Panc1 (cell line): ENCODE measurements around the gene B3GNT4. TPM values are rescaled to one million over a fixed set of nuclear protein-coding genes. Genes with fewer than 3 reads are reported as not detected.

Experiments used
- ATAC-seq: fragments of 200-7000 bp; cut with Tn5 transposase; 2 replicates; pipeline ENCODE4 v1.9.1; 2020; ENCODE audit warnings: mild to moderate bottlenecking, moderate library complexity
- BruUV-seq: library from RNA; stranded (reverse); fragments of 400-500 nt; replicated peaks from 2 replicates; lab custom pipeline; 2021; lab: Mats Ljungman, UMichigan
- CTCF ChIA-PET: fragments of 300-600 bp; sonication (Branson Sonifier 250); formaldehyde crosslinking; loops from one replicate; lab custom pipeline; 2022; ENCODE audit warnings: antibody characterized with exemption; lab: Charles Lee
- POLR2A ChIA-PET: fragments of 300-600 bp; sonication (Branson Sonifier 250); formaldehyde crosslinking; loops from one replicate; lab custom pipeline; 2022; ENCODE audit warnings: antibody characterized with exemption; lab: Charles Lee
- DNase-seq: peaks from one replicate; pipeline ENCODE4 v3.0.0-alpha.2; 2010; ENCODE audit warnings: low read depth, low spot score
- H3K27ac ChIP-seq: 2 replicates; pipeline ENCODE4 v1.5.1; 2011; ENCODE audit warnings: mild to moderate bottlenecking, low read length, inconsistent platforms
- H3K27me3 ChIP-seq: fragments of 200-500 bp; sonication (Bioruptor generic); 2 replicates; pipeline ENCODE4 v1.6.0; 2014; ENCODE audit warnings: low read length, inconsistent platforms; ENCODE audit not compliant: control insufficient read depth, insufficient read depth
- H3K36me3 ChIP-seq: fragments of 200-500 bp; sonication (Bioruptor generic); 2 replicates; pipeline ENCODE4 v1.5.1; 2014; ENCODE audit warnings: inconsistent platforms, mild to moderate bottlenecking, low read length, moderate library complexity; ENCODE audit not compliant: control insufficient read depth, insufficient read depth
- H3K4me1 ChIP-seq: 2 replicates; pipeline ENCODE4 v1.5.1; 2011; ENCODE audit warnings: inconsistent platforms, mild to moderate bottlenecking, low read length, moderate library complexity; ENCODE audit not compliant: control insufficient read depth, insufficient read depth
- H3K4me3 ChIP-seq, 2 experiments: 2 replicates each; pipeline ENCODE4 v1.5.1; 2011 to 2012; ENCODE audit warnings: low read depth in 2 of 2, low read length in 2 of 2, mild to moderate bottlenecking in 2 of 2, inconsistent platforms in 1 of 2, moderate library complexity in 1 of 2
- H3K9me3 ChIP-seq: fragments of 200-500 bp; sonication (Bioruptor generic); 2 replicates; pipeline ENCODE4 v1.5.1; 2014; ENCODE audit warnings: low read depth, mild to moderate bottlenecking, inconsistent platforms, low read length, moderate library complexity; ENCODE audit not compliant: control insufficient read depth, insufficient read depth
- POLR2AphosphoS5 ChIP-seq: IDR thresholded peaks from 2 replicates; pipeline ENCODE4 v1.6.1; 2012; ENCODE audit warnings: mild to moderate bottlenecking, low read depth, low read length, moderate library complexity
- SIN3A ChIP-seq: IDR thresholded peaks from 2 replicates; pipeline ENCODE4 v1.6.1; 2012; ENCODE audit warnings: low read depth, mild to moderate bottlenecking, low read length, moderate library complexity, borderline replicate concordance; ENCODE audit not compliant: insufficient read depth
- TCF7L2 ChIP-seq: IDR thresholded peaks from 2 replicates; pipeline ENCODE4 v1.6.1; 2011; ENCODE audit warnings: mild to moderate bottlenecking, low read depth, low read length, inconsistent platforms
- in situ Hi-C: cut with HindIII; loops from 2 replicates; pipeline ENCODE4 v1.10.0; 2016; ENCODE audit warnings: low sequenced_read_pairs, low pct_unique_long_range_greater_than_20kb
- intact Hi-C: fragments of 100-400 bp; cut with micrococcal nuclease; formaldehyde crosslinking; loops from one replicate; pipeline ENCODE4 v1.10.0; 2022; ENCODE audit not compliant: unreplicated experiment
- total RNA-seq: library from RNA; stranded (reverse); gene quantifications from one replicate; pipeline ENCODE4 v1.2.1, GENCODE V29; 2021; ENCODE audit not compliant: unreplicated experiment
- TF ChIP-seq, protein P1 (sequence below), 2 experiments: IDR thresholded peaks; 2 replicates each; pipeline ENCODE4 v1.6.1; 2011 to 2012; ENCODE audit warnings: low read depth in 2 of 2, control low read depth in 1 of 2, low read length in 1 of 2, mild to moderate bottlenecking in 1 of 2, moderate library complexity in 1 of 2; ENCODE audit not compliant: insufficient read depth in 1 of 2
- TF ChIP-seq, protein P2 (sequence below): fragments of 450-650 bp; IDR thresholded peaks from 2 replicates; pipeline ENCODE4 v1.5.1; 2017; ENCODE audit warnings: mild to moderate bottlenecking

B3GNT4 gene
- total RNA-seq, 1 experiment from 2014 or later = 1.8 TPM

DNA sequence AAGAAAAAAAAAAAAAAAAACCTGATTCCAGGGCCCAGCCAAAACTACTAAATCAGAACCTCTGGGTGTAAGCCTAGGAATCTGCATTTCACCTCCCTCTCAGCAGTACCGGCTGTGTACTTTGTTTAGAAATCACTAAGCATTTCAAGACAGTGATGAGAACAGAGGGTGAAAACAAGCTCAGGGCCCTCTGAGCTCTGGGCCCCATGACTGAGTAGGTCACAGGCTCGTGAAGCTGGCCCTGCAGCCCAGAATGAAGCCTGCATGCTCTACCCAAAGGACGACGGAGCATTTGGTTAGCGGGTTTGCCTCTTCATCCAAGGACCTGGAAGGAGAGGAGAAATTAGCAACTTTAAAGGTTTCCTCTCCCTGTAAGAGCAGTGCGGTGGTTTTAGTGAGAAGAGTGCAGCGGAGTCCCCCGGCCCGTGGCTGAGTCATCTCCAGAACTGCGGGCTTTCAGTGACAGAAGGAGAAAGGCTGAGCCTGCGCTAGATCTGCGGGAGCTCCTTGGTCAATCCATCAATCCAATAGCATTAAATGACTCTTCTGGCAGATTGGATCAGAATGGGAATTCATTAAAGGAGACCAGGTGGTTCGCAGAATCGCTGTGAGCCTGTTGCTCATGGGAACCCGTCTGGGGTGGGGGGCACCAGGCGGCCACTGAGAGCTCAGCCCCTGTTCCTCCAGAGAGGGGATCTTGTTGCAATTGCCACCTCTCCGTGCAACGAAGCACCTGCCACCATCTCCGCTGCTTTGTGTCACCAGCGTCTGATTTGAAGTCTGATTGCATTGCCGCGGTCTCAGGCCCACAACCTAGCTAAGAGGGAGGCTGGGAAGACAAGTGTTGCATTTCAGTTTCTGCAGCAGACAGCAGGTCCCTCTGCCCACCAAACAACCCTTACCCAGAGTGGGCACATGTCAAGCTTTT lies 36.8 kb upstream of the B3GNT4 start:
- H3K9me3 ChIP-seq = no peaks in the 10 kb centered on the region
- no peaks in the 10 kb centered on the region for H3K4me1 ChIP-seq
- H3K36me3 ChIP-seq = no peaks in the 10 kb centered on the region
- DNase-seq = no peak
- in situ Hi-C loops = no loop called here
- BruUV-seq = no TSS peak
- intact Hi-C loops = no loop called here
- ATAC-seq = no peak
- no peak overlapping the region for H3K27ac ChIP-seq
- no peak overlapping the region for H3K4me3 ChIP-seq
- TF ChIP-seq POLR2AphosphoS5 (no peak), SIN3A (no peak), TCF7L2 (no peak)
- TF ChIP-seq, protein P1, sequence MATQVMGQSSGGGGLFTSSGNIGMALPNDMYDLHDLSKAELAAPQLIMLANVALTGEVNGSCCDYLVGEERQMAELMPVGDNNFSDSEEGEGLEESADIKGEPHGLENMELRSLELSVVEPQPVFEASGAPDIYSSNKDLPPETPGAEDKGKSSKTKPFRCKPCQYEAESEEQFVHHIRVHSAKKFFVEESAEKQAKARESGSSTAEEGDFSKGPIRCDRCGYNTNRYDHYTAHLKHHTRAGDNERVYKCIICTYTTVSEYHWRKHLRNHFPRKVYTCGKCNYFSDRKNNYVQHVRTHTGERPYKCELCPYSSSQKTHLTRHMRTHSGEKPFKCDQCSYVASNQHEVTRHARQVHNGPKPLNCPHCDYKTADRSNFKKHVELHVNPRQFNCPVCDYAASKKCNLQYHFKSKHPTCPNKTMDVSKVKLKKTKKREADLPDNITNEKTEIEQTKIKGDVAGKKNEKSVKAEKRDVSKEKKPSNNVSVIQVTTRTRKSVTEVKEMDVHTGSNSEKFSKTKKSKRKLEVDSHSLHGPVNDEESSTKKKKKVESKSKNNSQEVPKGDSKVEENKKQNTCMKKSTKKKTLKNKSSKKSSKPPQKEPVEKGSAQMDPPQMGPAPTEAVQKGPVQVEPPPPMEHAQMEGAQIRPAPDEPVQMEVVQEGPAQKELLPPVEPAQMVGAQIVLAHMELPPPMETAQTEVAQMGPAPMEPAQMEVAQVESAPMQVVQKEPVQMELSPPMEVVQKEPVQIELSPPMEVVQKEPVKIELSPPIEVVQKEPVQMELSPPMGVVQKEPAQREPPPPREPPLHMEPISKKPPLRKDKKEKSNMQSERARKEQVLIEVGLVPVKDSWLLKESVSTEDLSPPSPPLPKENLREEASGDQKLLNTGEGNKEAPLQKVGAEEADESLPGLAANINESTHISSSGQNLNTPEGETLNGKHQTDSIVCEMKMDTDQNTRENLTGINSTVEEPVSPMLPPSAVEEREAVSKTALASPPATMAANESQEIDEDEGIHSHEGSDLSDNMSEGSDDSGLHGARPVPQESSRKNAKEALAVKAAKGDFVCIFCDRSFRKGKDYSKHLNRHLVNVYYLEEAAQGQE (IDR thresholded peaks at IDR 0.05; ENCODE audit: insufficient read depth in 1 of 2, low read depth in 2 of 2, low read length in 1 of 2) = no peak
- TF ChIP-seq, protein P2, sequence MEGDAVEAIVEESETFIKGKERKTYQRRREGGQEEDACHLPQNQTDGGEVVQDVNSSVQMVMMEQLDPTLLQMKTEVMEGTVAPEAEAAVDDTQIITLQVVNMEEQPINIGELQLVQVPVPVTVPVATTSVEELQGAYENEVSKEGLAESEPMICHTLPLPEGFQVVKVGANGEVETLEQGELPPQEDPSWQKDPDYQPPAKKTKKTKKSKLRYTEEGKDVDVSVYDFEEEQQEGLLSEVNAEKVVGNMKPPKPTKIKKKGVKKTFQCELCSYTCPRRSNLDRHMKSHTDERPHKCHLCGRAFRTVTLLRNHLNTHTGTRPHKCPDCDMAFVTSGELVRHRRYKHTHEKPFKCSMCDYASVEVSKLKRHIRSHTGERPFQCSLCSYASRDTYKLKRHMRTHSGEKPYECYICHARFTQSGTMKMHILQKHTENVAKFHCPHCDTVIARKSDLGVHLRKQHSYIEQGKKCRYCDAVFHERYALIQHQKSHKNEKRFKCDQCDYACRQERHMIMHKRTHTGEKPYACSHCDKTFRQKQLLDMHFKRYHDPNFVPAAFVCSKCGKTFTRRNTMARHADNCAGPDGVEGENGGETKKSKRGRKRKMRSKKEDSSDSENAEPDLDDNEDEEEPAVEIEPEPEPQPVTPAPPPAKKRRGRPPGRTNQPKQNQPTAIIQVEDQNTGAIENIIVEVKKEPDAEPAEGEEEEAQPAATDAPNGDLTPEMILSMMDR = no peak
- ChIA-PET POLR2A (interaction anchor here (0.5 to 0.6 kb wide), 2 partner anchors 88 to 192 kb away, joined by 3 read pairs; no protein-coding TSS in a partner anchor), CTCF (no interaction called here)
- H3K27me3 ChIP-seq = no peaks in the 10 kb centered on the region

DNA sequence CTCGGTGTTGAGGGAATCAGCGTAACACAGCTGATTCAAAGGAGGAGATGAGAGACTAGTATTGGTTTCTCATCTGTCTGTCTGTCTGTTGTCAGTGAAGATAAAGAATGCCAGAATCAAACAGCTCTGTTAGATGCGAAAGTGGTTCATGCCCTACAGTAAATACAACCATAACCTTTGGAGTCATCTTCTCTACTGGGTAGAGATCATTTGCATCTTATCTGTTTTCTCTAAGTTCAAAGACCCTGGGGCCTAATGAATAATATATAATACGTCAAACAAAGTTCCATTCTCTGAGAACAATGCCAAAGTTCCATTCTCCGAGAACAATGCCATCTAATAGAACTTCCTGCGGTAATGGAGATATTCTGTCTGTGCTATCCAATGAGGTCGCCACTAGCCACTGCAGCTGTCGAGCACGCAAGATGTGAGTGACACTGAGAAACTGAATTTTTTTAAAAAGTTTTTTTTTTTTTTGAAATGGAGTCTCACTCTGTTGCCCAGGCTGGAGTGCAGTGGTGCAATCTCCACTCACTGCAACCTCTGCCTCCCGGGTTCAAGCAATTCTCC lies 36.1 kb upstream of the B3GNT4 start:
- TF ChIP-seq, protein P1 (IDR thresholded peaks at IDR 0.05; ENCODE audit: insufficient read depth in 1 of 2, low read depth in 2 of 2, low read length in 1 of 2) = no peak
- no peak for TF ChIP-seq POLR2AphosphoS5
- TF ChIP-seq TCF7L2 = no peak
- TF ChIP-seq, protein P2 = no peak
- no peak for TF ChIP-seq SIN3A
- no peaks in the 10 kb centered on the region for H3K27me3 ChIP-seq
- in situ Hi-C loops (no loop called here), intact Hi-C loops (no loop called here)
- no peak overlapping the region for H3K27ac ChIP-seq
- no TSS peak for BruUV-seq
- CTCF ChIA-PET = no interaction called here
- H3K4me3 ChIP-seq = no peak overlapping the region
- ATAC-seq = no peak
- H3K4me1 ChIP-seq = no peaks in the 10 kb centered on the region
- no peaks in the 10 kb centered on the region for H3K9me3 ChIP-seq
- POLR2A ChIA-PET = no interaction called here
- DNase-seq = no peak
- H3K36me3 ChIP-seq = no peaks in the 10 kb centered on the region
